ENCODE measurements around the gene LCMT2.

Gene LCMT2

GRCh38 chr15:43329960-43330779 lies at the start of gene LCMT2:
LCMT2 (minus strand) TSS chr15:43330573; CDS start chr15:43330489, 84 bp downstream.
- peak; percentile 95 for DNase-seq (ENCODE audit: low spot score)

GRCh38 chr15:43378601-43379000 lies 48.2 kb upstream of the LCMT2 start:
- no peak for DNase-seq (ENCODE audit: low spot score)

- DNase-seq (ENCODE audit: low spot score), result peak; percentile 40
Measured at GRCh38 chr15:43376017-43376705, 45.8 kb upstream of the LCMT2 start.

- peak; percentile 97 for DNase-seq (ENCODE audit: low spot score)
Measured at GRCh38 chr15:43370975-43371974, 40.9 kb upstream of the LCMT2 start, which contains the start of the genes TUBGCP4 and ZSCAN29. TUBGCP4 (plus strand) TSS chr15:43371101; CDS start chr15:43371355, 254 bp downstream. ZSCAN29 (minus strand) TSS chr15:43371043; CDS start chr15:43369913, 1,130 bp downstream.

- peak; percentile 40 for DNase-seq (ENCODE audit: low spot score)
Measured at GRCh38 chr15:43370310-43370974, 40.1 kb upstream of the LCMT2 start.

- no peak for DNase-seq (ENCODE audit: low spot score)
Measured at GRCh38 chr15:43361313-43361903, 31.0 kb upstream of the LCMT2 start.

- no peak for DNase-seq (ENCODE audit: low spot score)
Measured at GRCh38 chr15:43360821-43361220, 30.4 kb upstream of the LCMT2 start.

- no peak for DNase-seq (ENCODE audit: low spot score)
Measured at GRCh38 chr15:43352693-43353382, 22.5 kb upstream of the LCMT2 start.

GRCh38 chr15:43347114-43347513 lies 16.7 kb upstream of the LCMT2 start:
- DNase-seq (ENCODE audit: low spot score), result no peak

- DNase-seq (ENCODE audit: low spot score), result no peak
Measured at GRCh38 chr15:43346305-43346704, 15.9 kb upstream of the LCMT2 start.

GRCh38 chr15:43330780-43331087 lies 361 bp upstream of the LCMT2 start:
- no peak for DNase-seq (ENCODE audit: low spot score)

GRCh38 chr15:43329217-43329959 lies 985 bp downstream of the LCMT2 start:
- peak; percentile 13 for DNase-seq (ENCODE audit: low spot score)

- DNase-seq (ENCODE audit: low spot score), result no peak
Measured at GRCh38 chr15:43325039-43325684, 5.2 kb downstream of the LCMT2 start.

GRCh38 chr15:43318990-43319771 lies 11.2 kb downstream of the LCMT2 start:
- no peak for DNase-seq (ENCODE audit: low spot score)

GRCh38 chr15:43317566-43318184 lies 12.7 kb downstream of the LCMT2 start:
- DNase-seq (ENCODE audit: low spot score), result no peak

GRCh38 chr15:43316971-43317346 lies 13.4 kb downstream of the LCMT2 start:
- DNase-seq (ENCODE audit: low spot score), result no peak

- no peak for DNase-seq (ENCODE audit: low spot score)
Measured at GRCh38 chr15:43316016-43316970, 14.1 kb downstream of the LCMT2 start.

Measured in AG08395 (cell line).